DMS114 treated with DMSO at 0.1 percent for 48 hours (cell line): ENCODE data around the gene ITGB1BP1.
A peak's percentile ranks its signal among the peaks of the same experiment; 100 is the strongest.

Experiments
- DNase-seq: peaks from one replicate; lab custom pipeline; 2025; ENCODE audit not compliant: unreplicated experiment; lab: John Stamatoyannopoulos, UW

The ITGB1BP1 gene, protein sequence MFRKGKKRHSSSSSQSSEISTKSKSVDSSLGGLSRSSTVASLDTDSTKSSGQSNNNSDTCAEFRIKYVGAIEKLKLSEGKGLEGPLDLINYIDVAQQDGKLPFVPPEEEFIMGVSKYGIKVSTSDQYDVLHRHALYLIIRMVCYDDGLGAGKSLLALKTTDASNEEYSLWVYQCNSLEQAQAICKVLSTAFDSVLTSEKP

DNA sequence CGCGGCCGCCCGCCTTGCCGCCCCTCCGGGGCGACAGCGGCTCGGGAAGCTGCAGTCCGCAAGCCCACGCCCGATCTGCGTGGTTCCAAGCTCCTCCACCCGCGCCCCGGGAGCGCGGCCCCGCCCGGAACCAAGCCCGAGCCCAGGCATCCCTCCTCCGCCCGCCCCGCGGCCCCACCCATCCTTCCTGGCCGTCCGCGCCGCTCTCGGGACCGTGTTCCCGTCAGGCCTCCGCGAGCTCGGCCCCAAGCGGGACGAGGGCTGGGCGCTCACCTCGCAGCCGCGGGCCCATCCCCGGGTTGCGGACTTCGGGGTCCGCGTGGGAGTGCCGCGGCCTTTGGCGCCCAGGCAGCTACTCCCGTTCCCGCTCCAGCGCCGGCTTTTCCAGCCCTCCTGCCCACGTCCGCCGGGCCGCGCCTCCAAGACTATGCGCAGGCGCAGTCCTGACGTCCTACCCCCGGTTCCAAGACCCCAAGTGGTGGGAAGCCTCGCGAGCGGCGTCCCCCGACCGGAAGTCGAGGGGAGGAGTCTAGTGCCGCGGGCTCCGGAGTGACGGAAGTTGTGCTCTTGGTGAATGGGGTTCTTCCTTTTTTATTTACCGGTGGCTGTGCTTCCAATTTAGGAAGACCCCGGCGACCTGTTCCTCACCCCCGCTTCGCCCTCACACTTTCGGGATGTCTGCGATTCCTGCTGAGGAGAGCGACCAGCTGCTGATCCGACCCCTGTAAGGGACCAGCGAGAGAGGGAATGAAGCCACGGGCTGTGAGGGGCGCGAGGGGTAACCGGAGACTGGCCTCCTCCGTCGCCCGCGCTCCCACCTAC, at the start of gene ITGB1BP1, which contains the start of gene CPSF3:
ITGB1BP1 (minus strand) TSS at position 429 of the 822 bp plus-strand sequence. CDS start 4,831 bp downstream, outside the sequence.
CPSF3 (plus strand) TSS at position 555 of the 822 bp plus-strand sequence; CDS start at position 675, 120 bp downstream.
- peak; percentile 93 for DNase-seq

DNA sequence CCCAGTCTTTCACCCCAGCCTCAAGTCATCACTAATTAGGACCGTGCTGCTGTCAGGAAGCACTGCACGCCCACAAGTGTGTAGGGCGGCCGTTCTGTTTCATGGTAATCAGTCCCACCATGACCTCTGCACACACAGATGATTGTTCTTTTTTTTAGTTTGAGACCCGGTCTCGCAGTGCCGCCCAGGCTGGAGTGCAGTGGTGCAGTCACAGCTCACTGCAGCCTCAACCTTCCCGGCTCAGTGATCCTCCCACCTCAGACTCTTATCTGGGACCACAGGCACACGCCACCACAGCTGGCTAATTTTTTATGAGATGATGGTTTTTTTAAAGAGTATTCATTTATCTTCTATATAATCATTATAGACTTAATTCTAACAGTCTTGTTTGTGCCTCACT, 49.2 kb upstream of the ITGB1BP1 start:
- no peak for DNase-seq

DNA sequence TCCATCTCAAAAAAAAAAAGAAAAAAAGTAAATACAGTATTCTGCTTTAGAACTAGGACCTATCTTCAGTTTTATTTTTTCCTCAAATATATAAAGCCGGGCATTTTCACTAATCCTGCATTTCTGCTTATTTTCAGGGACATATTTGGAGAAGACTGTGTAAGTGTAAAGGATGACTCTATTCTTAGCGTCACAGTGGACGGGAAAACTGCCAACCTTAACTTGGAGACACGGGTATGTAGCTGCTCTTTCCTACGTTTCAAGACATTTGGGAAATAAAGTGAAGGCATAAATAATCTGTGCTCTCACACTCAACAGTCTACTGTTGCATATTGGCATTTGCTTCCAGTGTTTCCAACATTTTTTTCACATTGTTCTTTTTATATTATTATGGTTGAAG, 47.9 kb upstream of the ITGB1BP1 start:
- no peak for DNase-seq

DNA sequence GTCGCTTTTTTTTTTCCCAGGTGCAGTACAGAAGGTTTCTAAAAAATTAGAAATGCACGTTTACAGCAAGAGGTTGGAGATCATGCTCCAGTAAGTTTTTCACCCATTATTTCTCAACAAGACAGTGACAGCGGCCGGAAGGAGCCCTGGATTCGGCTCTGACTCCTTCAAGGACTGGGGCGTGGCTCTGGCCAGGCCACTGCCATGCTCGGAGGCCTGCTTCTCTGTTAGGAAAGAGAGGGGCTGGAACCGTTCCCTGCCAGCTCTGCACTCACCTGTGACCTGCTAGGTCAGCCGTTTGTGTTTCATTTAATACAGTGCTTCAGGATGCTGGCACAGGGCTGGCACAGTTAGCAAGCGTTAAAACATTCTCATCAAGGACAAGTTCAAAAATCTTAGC, 44.4 kb upstream of the ITGB1BP1 start:
- DNase-seq, result no peak

DNA sequence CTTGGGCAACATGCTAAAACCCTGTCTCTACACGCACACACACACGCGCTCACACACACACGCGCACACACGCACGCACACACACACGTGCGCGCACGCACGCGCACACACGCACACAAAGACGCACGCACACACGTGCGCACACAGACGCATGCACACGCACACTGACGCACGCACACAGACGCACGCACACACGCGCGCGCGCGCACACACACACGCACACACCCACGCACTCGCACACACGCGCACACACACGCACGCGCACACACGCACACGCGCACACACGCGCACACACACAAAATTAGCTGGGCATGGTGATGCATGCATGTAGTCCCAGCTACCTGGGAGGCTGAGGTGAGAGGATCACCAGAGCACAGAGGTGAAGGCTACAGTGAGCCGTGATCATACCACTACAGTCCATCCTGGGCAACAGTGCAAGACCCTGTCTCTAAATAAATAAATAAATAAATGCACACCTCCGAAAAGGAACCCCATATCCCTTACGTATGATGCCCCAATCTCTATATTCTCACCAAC, 42.9 kb upstream of the ITGB1BP1 start:
- DNase-seq, result no peak

DNA sequence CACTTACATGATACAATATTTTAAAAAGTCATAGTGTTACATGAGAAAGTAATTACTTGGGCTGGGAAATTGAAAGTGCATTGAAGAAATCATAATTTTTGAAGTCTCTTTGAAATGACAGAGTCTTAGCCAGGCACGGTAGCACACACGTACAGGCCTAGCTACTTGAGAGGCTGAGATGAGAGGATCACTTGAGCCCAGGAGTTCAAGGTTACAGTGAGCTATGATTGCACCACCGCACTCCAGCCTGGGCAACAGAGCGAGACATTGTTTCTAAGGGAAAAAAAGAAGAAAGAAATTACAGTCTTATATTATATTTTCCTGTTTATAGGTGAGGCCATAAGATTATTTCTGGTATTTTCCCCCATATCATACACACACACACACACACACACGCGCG, 41.8 kb upstream of the ITGB1BP1 start:
- no peak for DNase-seq

DNA sequence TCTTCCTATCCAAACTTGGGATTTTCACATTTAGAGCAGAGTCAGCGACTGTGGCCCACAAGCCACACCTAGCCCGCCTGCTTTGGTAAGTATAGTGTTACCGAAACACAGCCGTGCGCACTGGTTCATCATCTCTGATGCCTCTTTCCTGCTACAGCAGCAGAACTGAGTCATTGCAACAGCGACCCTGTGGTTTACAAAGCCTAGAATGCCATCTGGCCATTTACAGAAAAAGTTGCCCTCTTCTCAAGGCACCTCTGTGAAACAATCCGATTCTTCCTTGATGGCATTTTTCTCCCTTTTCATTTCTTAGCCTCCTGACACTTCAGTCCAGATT, 40.3 kb upstream of the ITGB1BP1 start:
- DNase-seq, result no peak

DNA sequence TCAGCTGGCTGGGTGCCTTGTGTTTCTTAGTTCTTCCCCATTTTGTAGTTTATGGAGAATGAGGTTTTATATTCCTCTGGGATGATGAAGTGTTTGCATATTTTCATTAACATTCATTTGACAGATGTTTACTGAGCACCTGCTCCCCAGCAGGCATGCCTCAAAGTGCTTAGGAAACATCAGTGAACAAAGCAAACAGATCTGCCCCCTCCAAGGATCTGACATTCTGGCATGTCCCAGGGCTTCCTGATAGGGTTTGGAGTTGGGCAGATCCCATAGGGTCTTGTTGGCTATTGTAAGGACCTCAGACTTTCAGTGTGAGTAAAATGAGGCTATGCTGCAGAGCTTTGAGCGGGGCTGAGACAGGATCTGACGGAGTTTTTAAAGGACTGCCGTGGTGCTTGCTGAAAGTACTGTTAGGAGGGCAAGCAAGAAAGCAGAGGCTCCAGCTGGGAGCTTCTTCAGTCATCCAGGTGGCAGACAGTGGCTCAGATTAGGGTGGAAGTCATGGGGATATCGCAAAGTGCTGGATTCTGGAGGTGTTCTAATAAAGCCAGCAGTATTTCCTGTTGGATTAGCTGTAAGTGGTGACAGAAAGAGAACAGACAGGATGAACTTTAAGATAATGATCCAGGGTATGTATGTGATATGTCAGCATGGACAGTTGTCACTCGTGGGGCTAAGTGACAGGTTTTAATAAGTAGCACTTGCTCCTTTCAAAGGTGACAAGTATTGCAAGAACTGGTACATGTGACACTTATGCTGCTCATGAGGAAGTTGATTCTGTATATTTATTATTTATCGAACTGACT, 39.8 kb upstream of the ITGB1BP1 start:
- DNase-seq, result no peak

DNA sequence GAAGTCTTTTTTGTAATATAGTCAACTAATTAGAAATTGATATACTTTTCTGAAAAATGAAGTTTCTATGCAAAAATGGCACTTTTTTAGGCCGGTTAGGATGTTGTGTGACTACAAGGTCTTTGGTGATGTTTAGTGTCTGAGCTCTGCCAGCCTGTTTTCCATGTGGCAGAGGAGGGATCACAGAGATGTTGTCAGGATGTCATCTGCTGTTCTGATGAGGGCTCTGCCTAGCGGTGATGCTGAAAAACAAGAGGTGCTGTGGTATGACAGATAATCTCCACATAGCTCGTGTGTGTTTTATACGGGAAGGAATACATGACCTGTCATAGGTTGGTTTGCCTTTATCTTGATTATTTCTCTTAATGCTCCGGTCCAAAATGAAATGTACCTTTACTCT, 39.0 kb upstream of the ITGB1BP1 start:
- DNase-seq, result no peak

DNA sequence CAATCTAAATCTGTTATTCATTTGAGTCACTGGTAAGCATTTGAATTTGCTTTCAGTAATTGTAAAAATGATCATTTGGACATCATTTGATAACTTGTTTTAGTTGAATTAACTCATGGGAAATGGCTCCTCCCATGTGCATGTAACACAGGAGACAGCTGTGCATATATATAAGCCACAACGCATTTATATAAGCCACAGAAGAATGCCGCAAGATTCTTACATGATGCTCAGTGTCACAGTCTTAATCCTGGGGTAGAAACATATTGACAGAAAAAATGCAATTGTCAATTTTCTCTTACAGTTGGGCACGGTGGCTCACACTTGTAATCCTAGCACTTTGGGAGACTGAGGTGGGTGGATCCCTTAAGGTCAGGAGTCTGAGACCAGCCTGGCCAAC, 37.8 kb upstream of the ITGB1BP1 start:
- DNase-seq, result no peak

DNA sequence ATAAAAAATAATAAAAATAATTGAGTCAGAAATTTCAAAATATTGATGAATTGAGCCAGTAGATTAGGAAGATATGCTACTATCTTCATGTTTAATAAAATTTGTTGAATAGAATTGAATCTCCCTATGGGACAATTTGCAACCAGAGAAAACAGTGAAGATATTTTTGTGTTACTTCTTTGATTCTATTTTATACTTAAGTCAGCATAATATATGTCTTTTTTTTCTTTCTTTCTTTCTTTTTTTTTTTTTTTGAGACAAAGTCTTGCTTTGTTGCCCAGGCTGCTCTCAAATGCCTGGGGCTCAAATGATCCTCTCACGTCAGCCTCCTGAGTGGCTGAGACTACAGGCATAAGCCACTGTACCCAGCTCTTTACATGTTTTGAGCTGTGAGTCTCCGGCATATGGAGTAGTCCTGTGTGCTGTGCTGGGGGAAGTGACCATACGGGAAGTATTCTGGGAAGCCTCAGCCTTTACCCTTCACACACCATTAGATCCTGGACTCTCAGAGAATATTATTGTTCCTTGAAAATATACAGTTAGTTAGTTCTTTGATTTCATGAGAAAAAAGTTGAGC, 37.2 kb upstream of the ITGB1BP1 start:
- DNase-seq, result no peak

DNA sequence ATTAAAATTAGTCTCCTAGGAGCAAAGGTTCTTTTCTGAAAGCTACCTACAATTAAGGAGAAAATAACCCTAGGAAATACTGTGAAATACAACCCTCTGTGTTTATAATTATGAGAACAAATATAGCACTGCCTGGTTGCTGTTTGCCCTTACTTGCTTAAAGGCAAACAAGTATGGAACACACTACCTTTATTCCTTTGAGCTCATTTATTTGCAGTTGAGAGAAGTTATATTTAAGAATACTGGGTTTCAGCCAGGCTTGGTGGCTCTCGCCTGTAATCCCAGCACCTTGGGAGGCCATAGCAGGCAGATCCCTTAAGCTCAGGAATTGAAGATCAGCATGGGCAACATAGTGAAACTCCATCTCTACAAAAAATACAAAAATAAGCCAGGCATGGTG, 27.9 kb upstream of the ITGB1BP1 start:
- DNase-seq, result no peak

DNA sequence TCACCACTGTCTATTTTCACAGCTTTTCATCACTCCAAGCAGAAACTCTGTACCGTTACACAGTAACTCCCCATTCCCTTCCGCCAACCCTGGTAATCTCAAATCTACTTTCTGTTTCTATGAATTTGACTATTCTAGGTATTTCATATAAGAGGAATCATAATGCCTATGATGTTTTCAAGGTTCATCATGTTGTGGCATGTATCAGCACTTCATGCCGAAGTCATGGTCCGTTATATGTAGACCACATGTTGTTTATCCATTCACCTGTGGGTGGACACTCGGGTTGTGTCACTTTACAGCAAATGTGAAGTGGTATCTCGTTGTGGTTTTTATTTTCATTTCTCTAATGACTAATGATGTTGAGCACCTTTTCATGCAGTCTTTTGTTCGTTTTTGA, 21.8 kb upstream of the ITGB1BP1 start:
- DNase-seq, result no peak

DNA sequence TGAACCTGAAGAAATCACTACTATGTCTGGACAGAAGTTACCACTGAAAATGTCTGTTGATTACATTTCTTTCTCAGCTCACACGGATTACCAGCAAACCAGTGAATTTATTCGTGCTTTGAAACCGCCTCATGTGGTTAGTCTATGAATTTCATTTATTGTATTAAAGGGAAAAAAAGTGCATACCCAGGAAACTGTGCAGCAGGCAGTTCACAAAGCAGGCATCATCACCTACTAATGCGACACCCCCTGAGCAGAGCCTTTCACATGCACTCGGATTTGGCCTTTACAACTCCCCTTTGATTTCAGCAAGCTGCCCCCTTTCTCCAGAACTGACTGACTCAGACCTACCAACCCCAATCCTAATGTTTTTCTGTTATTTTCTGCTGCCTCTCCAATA, 20.2 kb upstream of the ITGB1BP1 start:
- DNase-seq, result no peak

DNA sequence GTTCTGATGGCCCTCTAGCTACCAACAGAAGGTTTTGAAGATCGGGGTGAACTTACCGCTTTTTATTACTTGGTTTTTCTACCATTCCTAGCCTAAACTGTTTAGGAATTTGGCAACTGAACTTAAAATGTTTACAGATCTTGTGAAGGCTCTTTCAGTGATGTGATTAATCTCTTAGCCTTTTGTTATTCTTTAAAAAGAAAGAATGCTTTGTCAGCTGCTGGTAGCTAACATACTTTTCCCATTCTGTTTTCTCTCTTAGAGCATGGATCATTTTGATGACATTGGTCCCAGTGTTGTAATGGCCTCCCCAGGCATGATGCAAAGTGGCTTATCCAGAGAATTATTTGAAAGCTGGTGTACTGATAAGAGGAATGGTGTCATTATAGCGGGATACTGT, 18.2 kb upstream of the ITGB1BP1 start:
- DNase-seq, result no peak

DNA sequence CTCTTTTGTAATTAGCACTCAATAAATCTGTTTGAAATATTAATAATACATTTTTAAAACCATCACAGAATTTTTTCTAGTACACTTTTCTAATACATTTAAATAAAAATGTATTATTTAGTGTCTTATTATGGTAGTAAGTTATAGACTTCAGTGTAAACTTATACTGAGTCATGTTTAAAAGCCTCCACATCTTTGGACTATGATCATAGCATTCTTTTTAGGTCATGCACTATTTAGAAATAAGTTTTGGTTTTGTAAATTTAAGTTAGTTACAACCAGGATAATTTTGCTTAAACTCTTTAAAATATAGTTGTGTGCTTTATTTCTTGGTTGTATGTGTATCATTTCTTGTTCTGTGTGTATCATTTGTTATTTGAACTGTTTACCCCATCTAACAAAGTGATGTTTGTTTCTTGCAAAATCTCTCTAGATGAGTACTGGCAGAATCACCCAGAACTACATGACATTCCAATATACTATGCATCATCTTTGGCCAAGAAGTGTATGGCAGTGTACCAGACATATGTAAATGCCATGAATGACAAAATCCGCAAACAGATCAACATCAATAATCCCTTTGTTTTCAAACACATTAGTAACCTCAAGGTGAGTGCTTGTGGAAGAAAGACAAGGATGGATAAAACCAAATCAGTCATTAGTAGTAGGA, 16.9 kb upstream of the ITGB1BP1 start:
- no peak for DNase-seq

DNA sequence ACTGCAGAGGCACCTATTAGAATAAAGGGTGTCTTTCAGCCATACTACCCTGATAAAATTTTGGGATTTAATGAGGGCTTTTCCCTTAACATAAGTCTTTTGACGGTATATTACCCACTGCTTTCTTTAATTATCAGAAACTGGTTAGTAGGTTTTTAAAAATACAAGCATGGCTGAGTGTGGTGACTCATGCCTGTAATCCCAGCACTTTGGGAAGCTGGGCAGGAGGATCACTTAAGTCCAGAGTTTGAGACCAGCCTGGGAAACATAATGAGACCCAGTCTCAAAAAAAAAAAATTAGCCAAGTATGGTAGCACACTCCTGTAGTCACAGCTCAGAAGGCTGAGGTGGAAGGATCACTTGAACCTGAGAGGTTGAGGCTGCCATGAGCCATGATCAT, 16.2 kb upstream of the ITGB1BP1 start:
- DNase-seq, result no peak

DNA sequence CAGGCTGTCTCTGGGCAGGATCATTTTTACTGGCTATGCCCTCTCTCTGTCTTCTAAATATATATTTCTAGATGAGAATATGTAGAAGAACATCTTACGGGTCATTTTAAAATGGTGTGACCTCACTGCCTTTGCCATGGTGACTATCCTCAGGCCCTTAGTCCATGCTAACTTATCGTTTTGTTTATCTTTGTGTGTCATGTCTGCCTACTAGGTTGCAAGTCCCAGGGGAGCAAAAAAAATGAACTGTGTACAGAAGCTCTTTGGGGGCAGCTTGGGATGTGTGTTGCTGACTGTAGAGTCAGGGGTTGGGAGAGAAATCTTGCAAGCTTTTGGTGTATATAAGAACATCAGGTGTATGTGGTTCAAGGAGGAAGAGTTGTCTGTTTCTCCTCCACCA, 11.2 kb upstream of the ITGB1BP1 start:
- no peak for DNase-seq

DNA sequence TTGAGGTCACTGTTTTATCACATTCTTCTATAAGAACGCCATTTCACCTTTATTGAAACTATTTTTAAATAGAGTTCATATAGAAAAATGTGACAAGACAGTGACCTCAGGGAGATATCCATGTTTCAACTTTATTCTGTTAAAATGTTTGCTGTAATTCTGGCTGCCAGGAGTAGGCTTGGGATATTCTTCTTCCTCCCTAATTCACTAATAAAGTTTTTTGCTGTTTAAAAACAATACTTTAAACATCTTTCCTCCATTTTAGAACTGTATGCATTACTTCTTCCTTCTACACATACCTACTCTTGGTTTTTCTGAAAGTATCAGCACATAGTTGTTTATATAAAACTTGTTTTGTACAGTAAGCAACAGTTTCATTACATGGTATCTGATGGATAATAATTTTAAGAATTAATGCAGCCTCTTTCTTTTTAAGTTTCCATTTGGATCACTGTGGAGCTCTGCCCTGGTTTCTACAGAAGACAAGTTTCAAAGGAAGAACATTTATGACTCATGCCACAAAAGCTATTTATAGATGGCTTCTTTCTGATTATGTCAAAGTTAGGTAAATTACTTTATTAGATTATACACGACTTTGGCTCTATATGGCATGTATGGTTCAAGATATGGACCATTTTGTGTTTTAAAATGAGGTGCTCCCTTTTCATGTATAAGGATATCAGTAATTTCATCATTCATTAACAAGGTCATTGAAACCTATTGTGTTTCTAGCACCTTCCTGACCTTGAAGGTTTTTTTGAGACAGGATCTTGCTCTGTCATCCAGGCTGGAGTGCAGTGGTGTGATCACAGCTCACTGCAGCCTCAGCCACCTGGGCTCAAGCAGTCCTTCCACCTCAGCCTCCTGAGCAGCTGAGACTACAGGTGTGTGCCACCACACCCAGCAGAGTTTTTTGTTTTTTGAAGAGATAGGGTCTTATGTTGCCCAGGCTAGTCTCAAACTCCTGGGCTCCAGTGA, 7.3 kb upstream of the ITGB1BP1 start:
- no peak for DNase-seq
